NCI-H1417 (cell line): ENCODE results near the gene UCKL1.
"Not testable (repeated sequence)": the region's sequence is repeated elsewhere in the genome, so short reads cannot be mapped to it uniquely, and the experiment has no call there.

Source experiments
- DNase-seq, 3 experiments: peaks; one replicate each; lab custom pipeline; 2025; lab: John Stamatoyannopoulos, UW

Gene UCKL1

GRCh38 chr20:63942969-63943807 is 13.0 kb downstream of the UCKL1 start:
- DNase-seq, result no peak

DNA sequence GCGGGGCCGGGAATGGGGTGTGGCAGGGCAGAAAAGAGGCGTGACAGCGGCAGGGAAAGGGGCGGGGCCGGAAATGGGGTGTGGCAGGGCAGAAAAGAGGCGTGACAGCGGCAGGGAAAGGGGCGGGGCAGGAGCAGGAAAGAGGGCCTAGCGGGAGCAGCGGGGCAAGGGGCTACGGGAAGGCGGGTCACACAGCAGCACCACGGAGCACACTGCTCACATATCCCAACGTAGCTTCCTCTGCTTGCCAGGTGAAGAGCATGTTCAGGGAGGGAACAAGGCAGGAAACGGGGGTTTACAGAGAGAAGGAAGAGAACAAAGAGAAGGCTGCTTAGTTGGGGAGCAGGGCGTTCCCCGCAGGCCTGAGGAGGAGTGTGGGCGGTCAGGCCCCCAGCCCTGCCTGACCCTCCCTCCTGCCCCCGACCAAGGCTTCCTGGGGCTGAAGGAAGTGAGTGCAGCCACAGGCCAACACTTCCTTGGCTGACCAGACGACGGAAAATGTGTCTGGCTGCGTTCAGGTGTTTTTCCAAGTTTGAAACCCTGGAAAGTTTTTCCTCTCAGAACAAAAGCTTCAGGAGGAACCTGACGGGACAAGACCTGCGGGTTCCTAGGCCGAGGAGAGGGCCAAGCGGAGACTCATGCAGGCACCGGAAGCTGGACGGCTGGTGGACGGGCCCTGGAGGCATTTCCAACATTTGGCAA is 13.8 kb downstream of the UCKL1 start:
- DNase-seq, result peak in 2 of 3 experiments; percentile 18 to 21

DNA sequence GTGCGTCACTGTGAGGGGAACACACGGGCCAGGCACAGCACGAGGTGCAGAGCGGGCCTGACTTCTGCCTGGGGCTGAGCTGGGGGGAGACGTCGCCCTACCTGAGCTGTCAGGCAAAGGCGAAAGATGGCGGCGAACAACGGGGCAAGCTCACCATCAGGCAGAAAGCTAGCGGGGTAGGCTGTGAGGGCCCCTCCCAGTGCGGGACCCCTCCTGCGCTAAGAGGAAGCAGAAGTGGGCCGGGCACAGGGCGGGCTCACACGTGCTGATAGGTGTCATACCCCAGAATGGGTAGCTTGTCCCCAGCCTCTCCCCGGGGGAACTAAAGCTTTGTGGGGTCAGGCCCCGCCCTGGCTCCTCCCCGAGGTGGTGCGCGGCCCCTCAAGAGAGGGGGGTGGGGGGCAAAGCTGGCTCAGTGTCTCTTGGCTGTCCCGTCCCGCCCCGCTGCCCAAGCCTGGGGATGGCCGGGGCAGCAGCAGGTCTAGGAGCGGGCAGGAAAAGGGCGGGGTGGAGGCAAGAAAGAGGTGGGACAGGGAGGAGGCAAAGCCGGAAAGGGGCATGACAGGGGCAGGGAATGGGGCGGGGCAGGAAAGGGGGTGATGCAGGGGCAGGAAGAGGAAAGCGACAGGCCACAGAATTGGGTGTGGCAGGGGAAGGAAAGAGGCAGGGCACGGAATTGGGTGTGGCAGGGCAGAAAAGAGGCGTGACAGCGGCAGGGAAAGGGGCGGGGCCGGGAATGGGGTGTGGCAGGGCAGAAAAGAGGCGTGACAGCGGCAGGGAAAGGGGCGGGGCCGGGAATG is 14.7 kb downstream of the UCKL1 start:
- no peak for DNase-seq

GRCh38 chr20:63940472-63941266 is 15.5 kb downstream of the UCKL1 start:
- no peak for DNase-seq

DNA sequence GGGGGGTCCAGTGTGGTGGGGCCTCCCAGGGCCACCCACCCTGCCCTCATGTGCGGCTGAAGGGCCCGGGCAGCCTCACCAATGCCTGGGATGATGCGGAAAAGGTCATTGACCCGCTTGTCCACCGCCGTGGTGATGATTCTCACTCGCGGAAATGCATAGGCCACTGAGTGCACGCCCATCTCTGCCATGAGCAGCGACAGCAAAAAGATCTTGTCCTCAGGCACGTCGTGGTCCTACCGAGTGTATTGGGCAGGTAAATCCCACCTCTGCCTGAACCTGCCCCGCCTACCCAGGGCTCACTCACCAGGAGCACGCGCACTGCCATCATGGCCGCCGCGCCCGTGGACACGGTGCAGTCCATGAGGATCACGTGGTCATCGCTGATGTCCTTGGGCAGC is 16.1 kb downstream of the UCKL1 start:
- DNase-seq, result no peak

- no peak for DNase-seq
These were observed 16.9 kb downstream of the UCKL1 start for GRCh38 chr20:63939061-63939935.

- no peak for DNase-seq
These were observed 18.6 kb downstream of the UCKL1 start for GRCh38 chr20:63937596-63937995.

DNA sequence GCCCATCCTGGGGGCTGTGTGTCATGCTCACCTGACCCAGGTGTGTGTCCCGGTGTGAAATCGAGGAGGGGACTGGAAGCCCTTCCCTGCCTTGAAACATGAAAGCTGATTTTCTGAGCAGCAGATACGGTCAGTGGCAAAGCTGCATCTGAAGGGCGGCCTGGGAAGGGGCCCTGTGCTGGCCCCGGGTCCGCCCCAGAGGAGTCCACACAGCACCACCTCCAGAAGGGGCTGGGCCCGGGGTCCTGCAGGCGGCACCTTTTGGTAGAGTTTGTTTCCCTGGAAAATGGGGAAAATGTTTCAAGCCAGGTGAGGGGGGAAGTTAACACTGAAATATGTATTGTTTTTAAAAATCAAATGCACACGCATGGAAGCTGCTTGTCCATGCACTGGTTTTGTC is 20.8 kb downstream of the UCKL1 start:
- no peak for DNase-seq

DNA sequence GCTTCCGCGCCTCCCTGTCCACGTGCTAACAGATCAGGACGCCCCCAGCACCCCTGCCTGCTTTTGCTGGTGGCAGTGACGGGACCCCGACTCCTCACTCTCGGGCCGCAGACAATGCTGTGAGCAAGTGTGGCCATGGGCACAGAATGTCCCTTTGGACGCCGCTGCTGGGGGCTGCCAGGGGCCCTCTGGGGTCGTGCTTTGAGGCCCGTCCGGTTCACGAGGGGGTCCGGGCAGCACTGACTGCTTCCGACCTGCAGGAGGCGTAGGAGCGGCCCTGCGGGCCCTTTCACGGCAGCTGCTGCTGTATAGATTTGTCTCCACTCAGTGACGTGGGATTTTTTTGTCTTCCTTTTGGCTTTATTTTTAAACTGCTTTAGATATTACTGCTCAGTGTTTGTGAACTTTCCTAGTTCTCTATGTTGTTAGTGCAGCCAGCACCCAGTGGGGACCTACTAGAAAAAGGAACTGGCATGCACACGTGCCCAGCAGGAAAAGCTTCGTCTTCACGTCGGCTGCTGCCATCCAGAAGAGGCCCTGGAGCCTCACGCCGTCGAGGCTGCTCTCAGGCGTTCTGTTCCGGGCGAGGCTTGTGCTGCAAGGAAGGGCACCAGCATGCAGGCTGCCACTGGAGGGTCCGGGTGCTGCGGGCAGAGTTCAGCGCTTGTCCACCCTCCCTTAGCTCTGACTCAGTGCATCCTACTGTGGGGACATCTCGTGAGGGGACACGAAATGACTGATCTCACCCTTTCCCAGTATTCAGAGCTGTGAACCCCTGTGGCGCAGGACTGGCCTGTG is 21.7 kb downstream of the UCKL1 start:
- no peak for DNase-seq

DNA sequence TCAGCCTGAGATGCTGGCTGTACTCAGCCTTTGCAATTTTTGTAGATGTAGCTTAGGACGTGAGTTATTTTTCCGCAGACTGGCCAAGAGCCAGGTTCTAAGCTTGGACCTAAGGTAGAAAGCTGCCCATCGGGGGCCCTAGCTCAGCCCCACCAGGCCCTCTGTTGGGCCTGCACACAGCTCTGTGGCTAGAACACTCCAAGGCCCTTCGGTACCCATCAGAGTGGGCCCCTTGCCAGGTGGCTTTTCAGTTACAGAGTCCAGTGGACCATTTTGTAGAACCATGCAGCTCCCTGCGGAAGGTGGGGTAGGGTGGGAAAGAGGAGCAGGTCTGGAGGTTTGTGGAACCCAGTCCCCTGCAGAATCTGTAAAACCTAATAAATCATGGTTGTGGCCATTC is 22.6 kb downstream of the UCKL1 start:
- no peak for DNase-seq

DNA sequence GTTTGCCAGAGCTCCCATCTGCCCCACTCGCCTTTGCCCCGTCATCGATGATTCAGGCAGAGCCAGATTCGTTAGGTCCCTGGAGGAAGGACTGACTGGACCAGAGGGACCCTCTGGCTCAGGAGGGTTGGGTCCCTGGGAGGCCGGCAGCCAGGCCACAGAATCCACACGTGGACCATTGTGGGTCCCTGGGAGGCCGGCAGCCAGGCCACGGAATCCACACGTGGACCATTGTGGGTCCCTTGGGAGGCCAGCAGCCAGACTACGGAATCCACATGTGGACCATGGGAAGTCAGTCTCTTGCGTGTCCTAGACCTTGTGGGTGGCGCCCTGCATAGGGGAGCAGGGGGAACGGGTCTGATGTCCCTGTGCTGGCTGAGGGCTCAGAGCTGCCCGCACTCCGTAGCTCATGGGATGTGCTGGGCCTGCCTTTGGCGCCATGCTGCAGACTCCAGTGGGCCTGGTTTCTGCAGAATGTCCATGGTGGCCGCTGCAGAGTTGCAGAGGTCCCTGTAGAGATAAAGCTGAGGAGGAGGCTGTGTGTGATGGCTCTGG is 23.5 kb downstream of the UCKL1 start:
- no peak for DNase-seq

GRCh38 chr20:63931735-63932134 is 24.5 kb downstream of the UCKL1 start:
- no peak for DNase-seq

- DNase-seq, result no peak
These were observed 25.2 kb downstream of the UCKL1 start for GRCh38 chr20:63930971-63931553.

DNA sequence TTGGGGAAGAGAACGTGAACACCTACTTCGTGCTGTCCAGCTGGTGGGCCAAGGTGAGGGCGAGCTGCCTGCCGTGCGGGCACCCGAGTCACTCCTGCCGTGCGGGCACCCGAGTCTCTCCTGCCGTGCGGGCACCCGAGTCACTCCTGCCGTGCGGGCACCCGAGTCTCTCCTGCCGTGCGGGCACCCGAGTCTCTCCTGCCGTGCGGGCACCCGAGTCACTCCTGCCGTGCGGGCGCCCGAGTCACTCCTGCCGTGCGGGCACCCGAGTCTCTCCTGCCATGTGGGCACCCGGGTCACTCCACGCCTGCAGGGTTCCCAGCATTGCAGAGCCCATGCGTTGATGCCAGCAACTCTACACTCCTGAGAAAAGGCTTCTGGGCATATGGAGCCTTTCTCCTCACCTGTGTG is 26.7 kb downstream of the UCKL1 start:
- DNase-seq, result not testable (repeated sequence)

DNA sequence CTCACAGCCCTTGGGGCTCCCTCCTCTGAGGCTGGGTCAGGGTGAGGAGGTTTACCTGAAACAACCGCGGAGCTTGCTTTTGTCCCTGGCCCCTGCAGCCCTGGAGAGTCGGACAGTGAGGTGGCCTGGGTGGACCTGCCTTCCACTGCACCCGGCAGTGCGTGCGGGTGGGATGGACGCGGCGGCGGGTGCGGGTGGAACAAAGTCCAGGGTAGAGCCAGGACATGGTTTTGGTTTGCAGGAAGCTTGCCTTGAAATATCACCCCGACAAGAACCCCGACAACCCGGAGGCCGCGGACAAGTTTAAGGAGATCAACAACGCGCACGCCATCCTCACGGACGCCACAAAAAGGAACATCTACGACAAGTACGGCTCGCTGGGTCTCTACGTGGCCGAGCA is 27.1 kb downstream of the UCKL1 start:
- DNase-seq, result no peak

DNA sequence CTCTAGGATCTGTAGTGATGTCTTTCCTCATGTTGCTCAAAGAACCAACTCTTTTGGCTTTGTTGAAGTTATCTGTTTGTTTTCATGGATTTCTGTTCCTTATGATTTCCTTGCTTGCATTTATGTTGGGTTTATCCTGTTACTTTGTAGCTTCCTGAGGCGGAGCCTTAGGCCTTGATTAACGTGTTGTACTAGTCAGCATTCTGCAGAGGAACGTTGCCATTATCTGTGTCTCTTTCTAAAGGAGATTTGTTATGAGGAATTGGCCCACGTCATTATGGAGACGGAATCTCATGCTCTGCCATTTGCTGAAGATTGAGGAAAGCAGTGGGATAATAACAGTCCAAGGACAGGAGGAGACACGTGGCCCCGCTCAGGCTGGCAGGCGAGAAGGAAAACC is 29.9 kb downstream of the UCKL1 start:
- DNase-seq, result no peak

GRCh38 chr20:63924241-63924640 is 32.0 kb downstream of the UCKL1 start:
- no peak for DNase-seq

DNA sequence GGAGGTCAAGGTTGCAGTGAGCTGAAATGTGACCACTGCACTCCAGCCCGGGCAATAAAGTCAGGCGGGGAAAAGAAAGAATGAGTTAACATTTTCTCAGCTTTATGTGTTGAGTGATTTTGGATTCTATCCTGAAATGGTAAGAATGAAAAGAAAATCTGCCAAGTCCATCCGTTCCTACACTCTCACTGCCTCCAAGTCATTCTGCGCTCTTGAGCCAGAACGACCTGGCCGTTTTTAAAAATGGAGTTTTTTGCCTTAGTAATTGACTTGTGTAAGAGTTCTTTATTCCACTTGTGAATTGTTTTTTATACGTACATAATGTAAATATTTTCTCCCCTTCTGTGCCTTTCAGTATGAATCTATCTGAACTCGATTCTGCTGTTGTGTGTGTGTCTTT is 32.6 kb downstream of the UCKL1 start:
- DNase-seq, result no peak

DNA sequence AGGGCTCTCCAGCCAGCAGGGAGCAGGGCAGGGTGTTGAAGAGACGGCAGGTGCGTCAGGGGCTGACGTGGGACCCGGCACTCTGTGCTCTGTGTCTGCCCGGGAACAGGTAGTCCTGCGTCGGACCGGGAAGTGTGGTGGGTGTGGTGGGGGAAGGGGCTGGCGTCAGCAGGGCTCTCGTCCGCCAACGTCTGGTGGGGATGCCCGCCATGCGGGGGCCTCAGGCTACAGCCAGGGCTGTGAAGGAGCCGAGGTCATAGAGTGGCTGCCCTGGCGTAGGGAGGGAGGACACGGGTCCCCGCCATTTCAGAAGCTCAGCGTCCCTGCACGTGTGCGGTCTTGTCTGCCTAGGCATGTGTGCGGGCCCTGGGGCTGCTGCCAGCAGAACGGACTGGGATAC is 36.0 kb downstream of the UCKL1 start:
- DNase-seq, result no peak
